CD4-positive, alpha-beta T cell (primary cell): ENCODE results near the gene CEP112. TPM values are rescaled to one million over a fixed set of nuclear protein-coding genes. Genes with fewer than 3 reads are reported as not detected.

Source experiments
- ATAC-seq: fragments of 200-7000 bp; cut with Tn5 transposase; one replicate; pipeline ENCODE4 v1.10.0; 2022; ENCODE audit warnings: mild to moderate bottlenecking; ENCODE audit not compliant: poor library complexity
- CTCF ChIA-PET: fragments of 350-600 bp; sonication (Branson Sonifier 250); formaldehyde crosslinking; loops from one replicate; lab custom pipeline; 2021; ENCODE audit warnings: antibody characterized with exemption, inconsistent platforms; lab: Charles Lee
- POLR2A ChIA-PET: fragments of 350-600 bp; sonication (Branson Sonifier 250); formaldehyde crosslinking; loops from one replicate; lab custom pipeline; 2021; ENCODE audit warnings: antibody characterized with exemption, inconsistent platforms; lab: Charles Lee
- DNase-seq, 14 experiments: peaks; one replicate each; pipeline ENCODE4 v3.0.0-alpha.2; 2013 to 2020; ENCODE audit warnings: mixed read lengths in 2 of 14
- H3K27ac ChIP-seq, 2 donors: one replicate each; pipeline versions ENCODE4 v1.5.1 to v1.7.0; 2013; ENCODE audit warnings: low read length in 2 of 2, low read depth in 1 of 2, mild to moderate bottlenecking in 1 of 2
- H3K27me3 ChIP-seq, 2 experiments: 1 replicate in 1 of 2; 2 replicates in 1 of 2; pipeline versions ENCODE4 v1.6.1 to v1.7.0; 2013; ENCODE audit warnings: low read length in 2 of 2, control low read depth in 1 of 2, mild to moderate bottlenecking in 1 of 2, moderate library complexity in 1 of 2; ENCODE audit not compliant: insufficient read depth in 2 of 2, control insufficient read depth in 1 of 2
- H3K36me3 ChIP-seq: one replicate; pipeline ENCODE4 v1.6.1; 2013; ENCODE audit warnings: low read length, control low read depth; ENCODE audit not compliant: insufficient read depth
- H3K4me1 ChIP-seq: one replicate; pipeline ENCODE4 v1.6.1; 2013; ENCODE audit warnings: low read length, control low read depth; ENCODE audit not compliant: insufficient read depth
- H3K4me3 ChIP-seq: one replicate; pipeline ENCODE4 v1.5.1; 2013; ENCODE audit warnings: mild to moderate bottlenecking, low read length, moderate library complexity
- H3K9me3 ChIP-seq, 2 experiments: 1 replicate in 1 of 2; 2 replicates in 1 of 2; pipeline versions ENCODE4 v1.6.1 to v1.7.0; 2013; ENCODE audit warnings: low read length in 2 of 2, mild to moderate bottlenecking in 2 of 2, control low read depth in 1 of 2, moderate library complexity in 1 of 2; ENCODE audit not compliant: control insufficient read depth in 1 of 2, insufficient read depth in 1 of 2
- H3K27ac Mint-ChIP-seq: one replicate; pipeline ENCODE4 v1.8.0; 2020; ENCODE audit warnings: mixed read lengths
- H3K27me3 Mint-ChIP-seq: one replicate; pipeline ENCODE4 v1.8.0; 2021; ENCODE audit warnings: mixed read lengths
- H3K36me3 Mint-ChIP-seq: one replicate; pipeline ENCODE4 v1.8.0; 2021; ENCODE audit warnings: low read depth, mixed read lengths
- H3K4me1 Mint-ChIP-seq: one replicate; pipeline ENCODE4 v1.8.0; 2021; ENCODE audit warnings: low read depth, mixed read lengths
- H3K4me3 Mint-ChIP-seq: one replicate; pipeline ENCODE4 v1.8.0; 2020; ENCODE audit warnings: mild to moderate bottlenecking, mixed read lengths
- H3K9me3 Mint-ChIP-seq: one replicate; pipeline ENCODE4 v1.8.0; 2020; ENCODE audit warnings: mixed read lengths
- CTCF ChIP-seq: fragments of 200-600 bp; IDR thresholded peaks from one replicate; pipeline ENCODE4 v1.8.0; 2022; ENCODE audit warnings: antibody characterized with exemption, mild to moderate bottlenecking
- intact Hi-C, 2 experiments: fragments of 100-400 bp; cut with DNase I in 1 of 2; cut with micrococcal nuclease in 1 of 2; formaldehyde crosslinking; loops; one replicate each; pipeline versions ENCODE4 v1.15.1 to v1.9.0; 2023 to 2025; cut with DNase I, micrococcal nuclease
- total RNA-seq, 174 experiments: library from RNA in 2 of 174; stranded (reverse) in 2 of 174; gene quantifications; one replicate each; pipeline ENCODE4 v1.2.3 and lab custom pipeline; 2021 to 2026

CEP112 gene
- total RNA-seq, 2 experiments from 2014 or later: 1.6 to 2.2 TPM

- H3K27ac ChIP-seq: no peak overlapping the region
- no peaks in the 10 kb centered on the region for H3K27me3 Mint-ChIP-seq
- ChIA-PET POLR2A (no interaction called here), CTCF (no interaction called here)
- H3K4me3 ChIP-seq: no peak overlapping the region
- H3K4me1 Mint-ChIP-seq: no peaks in the 10 kb centered on the region
- no peak overlapping the region for H3K27ac Mint-ChIP-seq
- TF ChIP-seq CTCF: no peak
- DNase-seq (no peak), ATAC-seq (no peak)
- no peak overlapping the region for H3K4me3 Mint-ChIP-seq
- H3K4me1 ChIP-seq: no peaks in the 10 kb centered on the region
- no peaks in the 10 kb centered on the region for H3K36me3 ChIP-seq
- H3K36me3 Mint-ChIP-seq: peaks cover 7% of the 10 kb centered on the region
- intact Hi-C loops: no loop called here
- peaks cover 21% of the 10 kb centered on the region for H3K9me3 Mint-ChIP-seq
- H3K27me3 ChIP-seq: no peaks in the 10 kb centered on the region
- peaks cover 12 to 17% of the 10 kb centered on the region in 2 experiments for H3K9me3 ChIP-seq
These were observed 232.3 kb downstream of the CEP112 start for GRCh38 chr17:65959630-65960029.

- no peaks in the 10 kb centered on the region for H3K4me1 ChIP-seq
- CTCF ChIA-PET: no interaction called here
These were observed 235.1 kb downstream of the CEP112 start for GRCh38 chr17:65956814-65957213.

GRCh38 chr17:65954148-65954449 lies 237.8 kb downstream of the CEP112 start:
- H3K4me1 Mint-ChIP-seq: no peaks in the 10 kb centered on the region
- H3K36me3 ChIP-seq: no peaks in the 10 kb centered on the region
- H3K36me3 Mint-ChIP-seq: peaks cover 7% of the 10 kb centered on the region
- CTCF ChIA-PET: no interaction called here
- no peak for TF ChIP-seq CTCF
- POLR2A ChIA-PET: no interaction called here
- DNase-seq (no peak), ATAC-seq (no peak)
- H3K27ac ChIP-seq: no peak overlapping the region
- no peak overlapping the region for H3K4me3 ChIP-seq
- H3K4me1 ChIP-seq: no peaks in the 10 kb centered on the region
- H3K9me3 ChIP-seq: peaks cover 9 to 10% of the 10 kb centered on the region in 2 experiments
- H3K9me3 Mint-ChIP-seq: peaks cover 14% of the 10 kb centered on the region
- no peak overlapping the region for H3K27ac Mint-ChIP-seq
- no peak overlapping the region for H3K4me3 Mint-ChIP-seq
- no peaks in the 10 kb centered on the region for H3K27me3 Mint-ChIP-seq
- H3K27me3 ChIP-seq: no peaks in the 10 kb centered on the region
- intact Hi-C loops: no loop called here

More at GRCh38 chr17:65956814-65957213, 235.1 kb downstream of the CEP112 start:
- POLR2A ChIA-PET: no interaction called here
- TF ChIP-seq CTCF: no peak
- ATAC-seq (no peak), DNase-seq (no peak)
- Histone ChIP-seq H3K27me3 (no peaks in the 10 kb centered on the region), H3K27ac (no peak overlapping the region), H3K36me3 (no peaks in the 10 kb centered on the region), H3K9me3 (peaks cover 12 to 17% of the 10 kb centered on the region in 2 experiments), H3K4me3 (no peak overlapping the region)
- H3K9me3 Mint-ChIP-seq: peaks cover 14% of the 10 kb centered on the region
- no peak overlapping the region for H3K27ac Mint-ChIP-seq
- H3K4me1 Mint-ChIP-seq: no peaks in the 10 kb centered on the region
- intact Hi-C loops: no loop called here
- peaks cover 7% of the 10 kb centered on the region for H3K36me3 Mint-ChIP-seq
- H3K27me3 Mint-ChIP-seq: no peaks in the 10 kb centered on the region
- H3K4me3 Mint-ChIP-seq: no peak overlapping the region
